GM12872 (cell line): Measurements from ENCODE around the gene SHCBP1.

Experiments
- TF ChIP-seq, protein P1 (sequence below): IDR thresholded peaks from 3 replicates; pipeline ENCODE4 v1.5.1; 2011; ENCODE audit warnings: low read depth, mild to moderate bottlenecking, low read length, moderate library complexity; ENCODE audit not compliant: insufficient read depth

The SHCBP1 gene

DNA sequence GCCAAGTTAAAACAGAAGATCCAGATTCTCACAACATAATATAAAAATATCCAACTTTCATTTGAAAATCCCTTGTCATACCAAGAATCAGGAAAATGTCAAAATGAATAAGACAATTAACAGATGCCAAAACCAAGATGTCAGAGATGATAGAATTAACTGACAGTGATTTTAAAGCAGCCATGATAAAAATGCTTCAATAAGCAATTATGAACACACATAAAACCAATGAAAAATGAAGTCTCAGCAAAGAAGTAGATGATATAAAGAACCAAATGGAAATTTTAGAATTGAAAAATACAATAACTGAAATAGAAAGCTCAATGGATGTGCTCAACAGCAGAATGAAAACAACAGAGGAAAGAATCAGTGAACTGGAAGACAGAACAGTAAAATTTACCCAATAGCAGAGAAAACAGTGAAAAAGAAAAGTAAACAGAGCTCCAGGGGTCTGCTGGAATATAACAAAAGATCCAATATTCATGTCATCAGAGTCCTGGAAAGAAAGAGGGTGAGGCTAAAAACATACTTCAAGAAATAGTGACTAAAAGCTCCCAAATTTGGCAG, 35.1 kb downstream of the SHCBP1 start:
- TF ChIP-seq, protein P1, sequence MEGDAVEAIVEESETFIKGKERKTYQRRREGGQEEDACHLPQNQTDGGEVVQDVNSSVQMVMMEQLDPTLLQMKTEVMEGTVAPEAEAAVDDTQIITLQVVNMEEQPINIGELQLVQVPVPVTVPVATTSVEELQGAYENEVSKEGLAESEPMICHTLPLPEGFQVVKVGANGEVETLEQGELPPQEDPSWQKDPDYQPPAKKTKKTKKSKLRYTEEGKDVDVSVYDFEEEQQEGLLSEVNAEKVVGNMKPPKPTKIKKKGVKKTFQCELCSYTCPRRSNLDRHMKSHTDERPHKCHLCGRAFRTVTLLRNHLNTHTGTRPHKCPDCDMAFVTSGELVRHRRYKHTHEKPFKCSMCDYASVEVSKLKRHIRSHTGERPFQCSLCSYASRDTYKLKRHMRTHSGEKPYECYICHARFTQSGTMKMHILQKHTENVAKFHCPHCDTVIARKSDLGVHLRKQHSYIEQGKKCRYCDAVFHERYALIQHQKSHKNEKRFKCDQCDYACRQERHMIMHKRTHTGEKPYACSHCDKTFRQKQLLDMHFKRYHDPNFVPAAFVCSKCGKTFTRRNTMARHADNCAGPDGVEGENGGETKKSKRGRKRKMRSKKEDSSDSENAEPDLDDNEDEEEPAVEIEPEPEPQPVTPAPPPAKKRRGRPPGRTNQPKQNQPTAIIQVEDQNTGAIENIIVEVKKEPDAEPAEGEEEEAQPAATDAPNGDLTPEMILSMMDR: no peak

DNA sequence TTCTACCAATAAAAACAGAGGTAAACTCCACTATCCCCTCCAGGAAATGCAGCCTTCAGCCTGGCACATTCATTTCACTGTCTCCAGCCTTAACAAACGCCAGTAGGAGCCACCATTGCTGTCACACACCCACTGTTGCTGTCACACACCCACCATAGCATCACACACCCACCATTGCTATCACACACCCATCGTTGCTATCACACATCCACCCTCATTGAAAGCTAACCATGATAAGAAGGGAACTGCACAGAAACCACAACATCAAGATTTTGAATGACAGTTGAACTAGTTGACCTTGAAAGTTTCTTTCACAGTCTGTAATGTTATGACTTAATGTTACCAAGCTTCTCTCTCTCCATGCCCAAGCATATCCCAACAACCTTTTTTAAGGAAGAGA, 38.1 kb downstream of the SHCBP1 start:
- TF ChIP-seq, protein P1: no peak

DNA sequence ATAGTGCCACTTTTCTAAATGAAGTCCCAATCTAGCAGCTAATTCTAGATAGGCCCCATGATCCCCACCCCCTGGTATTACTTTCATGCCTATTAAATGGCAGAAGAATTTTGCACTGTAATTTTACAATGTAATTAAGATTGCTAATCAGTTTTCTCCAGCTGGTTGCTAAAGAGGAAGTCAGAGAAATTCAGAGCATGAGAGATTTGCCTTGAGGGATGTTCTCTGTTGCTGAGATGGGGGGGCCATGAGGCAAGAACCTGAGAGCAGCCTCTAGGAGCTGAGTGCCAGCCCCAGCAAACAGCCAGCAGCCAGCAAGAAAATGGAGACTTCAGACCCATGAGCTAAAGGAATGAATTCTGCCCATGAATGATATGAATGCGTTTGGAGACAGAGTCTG, 38.9 kb downstream of the SHCBP1 start:
- TF ChIP-seq, protein P1: no peak

DNA sequence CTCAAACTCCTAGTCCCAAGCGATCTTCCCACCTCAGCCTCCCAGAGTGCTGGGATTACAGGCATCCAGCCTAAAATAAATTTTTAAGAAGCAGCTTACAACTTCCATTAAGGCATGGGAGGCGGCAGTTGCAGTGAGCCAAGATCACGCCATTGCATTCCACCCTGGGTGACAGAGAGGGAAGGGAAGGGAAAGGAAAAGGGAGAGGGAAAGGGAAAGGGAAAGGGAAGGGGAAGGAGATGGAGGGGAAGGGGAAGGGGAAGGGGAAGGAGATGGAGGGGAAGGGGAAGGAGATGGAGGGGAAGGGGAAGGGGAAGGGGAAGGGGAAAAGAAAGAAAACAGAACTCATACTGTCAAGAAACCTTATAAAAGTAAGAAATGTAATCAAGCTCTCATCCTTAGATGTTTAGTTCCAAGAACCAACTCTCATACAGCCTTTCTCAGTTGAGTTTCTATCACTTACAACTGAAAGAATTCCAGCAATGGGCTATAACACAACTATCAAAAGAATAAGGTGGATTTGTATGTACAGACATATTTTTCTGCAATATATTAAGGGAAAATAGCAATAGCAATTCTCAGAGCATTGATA, 43.1 kb downstream of the SHCBP1 start:
- TF ChIP-seq, protein P1: no peak

DNA sequence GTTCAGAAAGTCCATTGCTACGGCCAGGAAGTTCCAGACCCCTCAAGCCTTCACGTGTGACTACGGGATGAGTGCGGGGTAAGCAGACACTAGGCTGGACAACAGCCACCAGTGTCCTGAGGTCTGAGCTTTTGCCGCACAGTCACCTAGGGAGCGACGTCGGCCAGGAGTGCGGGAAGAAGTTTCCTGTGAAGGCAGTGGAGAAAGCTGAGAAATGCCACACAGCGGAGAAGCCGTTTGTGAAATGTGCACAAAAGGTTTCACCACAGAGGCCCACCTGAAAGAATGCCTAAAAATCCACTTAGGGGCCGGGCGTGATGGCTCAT, 47.4 kb downstream of the SHCBP1 start:
- TF ChIP-seq, protein P1: no peak

DNA sequence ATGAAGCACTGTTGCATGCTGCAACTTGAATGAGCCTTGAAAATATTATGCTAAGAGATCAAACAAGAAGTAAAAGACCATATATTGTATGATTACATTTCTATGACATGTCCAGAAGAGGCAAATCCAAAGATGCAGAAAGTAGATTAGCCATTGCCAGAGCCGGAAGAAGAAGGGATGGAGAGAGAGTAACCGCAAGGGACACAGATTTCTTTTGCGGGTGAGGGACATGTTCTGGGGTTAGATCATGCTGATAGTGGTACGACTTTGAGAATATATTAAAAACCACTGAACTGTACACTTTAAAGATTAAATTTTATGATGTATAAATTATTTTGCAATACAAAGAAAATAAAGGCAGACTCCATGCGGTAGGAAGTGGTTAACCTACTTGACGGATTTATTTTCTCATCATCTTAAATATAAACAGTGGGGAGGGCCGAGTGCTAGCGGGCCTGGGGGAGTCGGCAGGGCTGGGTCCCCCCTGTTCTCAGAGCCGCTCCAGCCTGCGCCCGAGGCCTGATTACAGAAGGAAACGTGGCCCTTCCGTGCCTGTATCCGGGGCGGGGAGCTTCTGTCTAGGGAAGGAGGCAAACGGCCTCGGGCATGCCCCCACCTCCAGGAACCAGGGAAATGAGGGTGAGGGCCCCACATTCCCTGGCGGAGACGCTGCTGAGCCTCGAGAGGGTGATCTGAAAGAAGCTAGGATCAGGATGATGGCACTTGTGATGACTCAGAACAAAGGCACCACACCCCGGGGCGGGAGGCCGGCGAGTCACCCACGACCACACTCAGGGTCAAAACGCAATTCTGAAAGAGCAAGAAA, 48.0 kb downstream of the SHCBP1 start:
- TF ChIP-seq, protein P1: no peak

DNA sequence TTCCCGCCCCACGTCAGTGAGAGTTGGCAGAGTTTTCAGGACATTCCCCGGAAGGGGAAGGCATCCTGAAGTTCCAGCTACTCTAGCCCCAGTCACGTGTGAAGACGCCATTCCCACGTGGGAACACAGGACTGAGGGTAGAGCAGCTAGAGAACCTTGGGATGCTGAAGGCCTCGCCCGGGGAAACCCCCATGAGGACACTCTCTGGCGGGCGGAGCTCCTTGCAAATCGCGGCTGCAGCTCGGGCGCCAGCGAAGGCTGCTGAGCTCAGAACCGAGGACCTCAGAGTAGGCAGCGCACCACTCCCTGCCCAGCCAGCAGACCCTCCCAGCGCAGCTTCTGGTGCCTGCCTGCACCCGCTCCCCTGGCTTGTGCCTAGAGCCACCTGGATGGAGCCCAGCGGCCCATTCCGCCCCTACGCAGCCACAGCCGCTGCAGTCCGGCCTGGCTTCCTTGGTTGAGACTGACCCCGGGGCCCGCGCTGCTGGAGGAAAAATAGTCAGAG, 51.9 kb downstream of the SHCBP1 start:
- TF ChIP-seq, protein P1: no peak
